Upper lobe of right lung (tissue), 1 donor: Measurements from ENCODE around the gene LUZP2. TPM values are rescaled to one million over a fixed set of nuclear protein-coding genes. Genes with fewer than 3 reads are reported as not detected.

ENCODE experiments used
- ATAC-seq: fragments of 200-7000 bp; cut with Tn5 transposase; one replicate; pipeline ENCODE4 v1.9.1; 2020; ENCODE audit warnings: mild to moderate bottlenecking, moderate library complexity
- DNase-seq: peaks from one replicate; pipeline ENCODE4 v3.0.0-alpha.2; 2020
- H3K27ac ChIP-seq: fragments of 200-600 bp; one replicate; pipeline ENCODE4 v1.8.0; 2022
- H3K27me3 ChIP-seq: fragments of 200-600 bp; one replicate; pipeline ENCODE4 v1.8.0; 2022; ENCODE audit warnings: mild to moderate bottlenecking
- H3K36me3 ChIP-seq: fragments of 200-600 bp; one replicate; pipeline ENCODE4 v1.8.0; 2022
- H3K4me1 ChIP-seq: fragments of 200-600 bp; one replicate; pipeline ENCODE4 v1.8.0; 2022
- H3K4me3 ChIP-seq: fragments of 200-600 bp; one replicate; pipeline ENCODE4 v1.8.0; 2022; ENCODE audit warnings: mild to moderate bottlenecking
- H3K9me3 ChIP-seq: fragments of 200-600 bp; one replicate; pipeline ENCODE4 v1.8.0; 2022
- CTCF ChIP-seq: fragments of 200-600 bp; IDR thresholded peaks from one replicate; pipeline ENCODE4 v1.8.0; 2022; ENCODE audit warnings: antibody characterized with exemption
- intact Hi-C: fragments of 100-400 bp; cut with DNase I; formaldehyde crosslinking; loops from one replicate; pipeline ENCODE4 v1.11.0; 2022
- total RNA-seq: library from RNA; stranded (reverse); fragmentation: NEBNext Ultra II Directional; extraction: Animal tissue kit (Norgen Biotek cat#: 25700); gene quantifications from one replicate; pipeline ENCODE4 v1.2.1, GENCODE V29; 2021
- donor health status: DM: no; HTN: yes; CAD: no; lungs with severe emphysema.

LUZP2 gene
- total RNA-seq, 1 donor from 2014 or later: 0.23 TPM

GRCh38 chr11:25038131-25038530 lies 541.3 kb downstream of the LUZP2 start:
- no peak for ATAC-seq
- intact Hi-C loops: no loop called here
- H3K4me3 ChIP-seq: no peak overlapping the region
- DNase-seq: no peak
- H3K9me3 ChIP-seq: no peaks in the 10 kb centered on the region
- H3K27ac ChIP-seq: no peak overlapping the region
- no peaks in the 10 kb centered on the region for H3K4me1 ChIP-seq
- no peaks in the 10 kb centered on the region for H3K36me3 ChIP-seq
- TF ChIP-seq CTCF: no peak
- no peaks in the 10 kb centered on the region for H3K27me3 ChIP-seq

- intact Hi-C loops: no loop called here
- H3K4me1 ChIP-seq: no peaks in the 10 kb centered on the region
- TF ChIP-seq CTCF: no peak
- peak; percentile 16 for ATAC-seq
- no peaks in the 10 kb centered on the region for H3K27me3 ChIP-seq
- H3K27ac ChIP-seq: no peak overlapping the region
- no peaks in the 10 kb centered on the region for H3K36me3 ChIP-seq
- H3K9me3 ChIP-seq: no peaks in the 10 kb centered on the region
- H3K4me3 ChIP-seq: no peak overlapping the region
- DNase-seq: no peak
Measured at GRCh38 chr11:25039165-25039564, 542.3 kb downstream of the LUZP2 start.

GRCh38 chr11:25048632-25049031 lies 551.8 kb downstream of the LUZP2 start:
- Histone ChIP-seq H3K27ac (no peak overlapping the region), H3K36me3 (no peaks in the 10 kb centered on the region), H3K27me3 (no peaks in the 10 kb centered on the region), H3K9me3 (no peaks in the 10 kb centered on the region), H3K4me3 (no peak overlapping the region), H3K4me1 (no peaks in the 10 kb centered on the region)
- TF ChIP-seq CTCF: no peak
- intact Hi-C loops: no loop called here
- DNase-seq: no peak
- ATAC-seq: no peak

- no peak for ATAC-seq
- H3K9me3 ChIP-seq: no peaks in the 10 kb centered on the region
- H3K27me3 ChIP-seq: no peaks in the 10 kb centered on the region
- H3K36me3 ChIP-seq: no peaks in the 10 kb centered on the region
- intact Hi-C loops: no loop called here
- TF ChIP-seq CTCF: no peak
- no peaks in the 10 kb centered on the region for H3K4me1 ChIP-seq
- no peak overlapping the region for H3K27ac ChIP-seq
- DNase-seq: no peak
- no peak overlapping the region for H3K4me3 ChIP-seq
Measured at GRCh38 chr11:25052844-25053243, 556.0 kb downstream of the LUZP2 start.

- intact Hi-C loops: no loop called here
- no peaks in the 10 kb centered on the region for H3K4me1 ChIP-seq
- no peak for TF ChIP-seq CTCF
- ATAC-seq: no peak
- no peak overlapping the region for H3K4me3 ChIP-seq
- no peak overlapping the region for H3K27ac ChIP-seq
- no peaks in the 10 kb centered on the region for H3K36me3 ChIP-seq
- H3K27me3 ChIP-seq: no peaks in the 10 kb centered on the region
- H3K9me3 ChIP-seq: no peaks in the 10 kb centered on the region
- no peak for DNase-seq
Measured at GRCh38 chr11:25057861-25058260, 561.0 kb downstream of the LUZP2 start.

GRCh38 chr11:25065746-25066145 lies 568.9 kb downstream of the LUZP2 start:
- Histone ChIP-seq H3K4me3 (no peak overlapping the region), H3K27ac (no peak overlapping the region), H3K9me3 (no peaks in the 10 kb centered on the region), H3K4me1 (no peaks in the 10 kb centered on the region), H3K36me3 (no peaks in the 10 kb centered on the region), H3K27me3 (no peaks in the 10 kb centered on the region)
- intact Hi-C loops: no loop called here
- TF ChIP-seq CTCF: no peak
- DNase-seq (no peak), ATAC-seq (no peak)
